ENCODE data around the gene FOXN3. TPM values are rescaled to one million over a fixed set of nuclear protein-coding genes. Genes with fewer than 3 reads are reported as not detected.

The FOXN3 gene
- total RNA-seq, 1 experiment from 2014 or later = 125 TPM

GRCh38 chr14:89340200-89341181 is 76.5 kb downstream of the FOXN3 start:
- TF ChIP-seq CTCF (conservative IDR thresholded peaks at IDR 0.05) = no peak
- no peaks in the 10 kb centered on the region for H3K23me2 ChIP-seq (ENCODE audit: insufficient read length, low read depth, low read length, poor library complexity, severe bottlenecking)
- Mint-ChIP-seq H3K9me3 (no peaks in the 10 kb centered on the region; a peak in 1 of 5 replicates), H3K27ac (peak overlapping the region; percentile 42 to 95 (median 89); a peak in 6 of 7 replicates), H3K4me3 (peak overlapping the region in 1 of 2 experiments; percentile 18; a peak in 1 of 5 replicates), H3K36me3 (ENCODE audit: insufficient read depth in 1 of 3, low read depth in 3 of 3) (peaks cover 20 to 27% (median 23%) of the 10 kb centered on the region in 3 experiments), H3K4me1 (peaks cover 73 to 82% of the 10 kb centered on the region in 2 experiments), H3K27me3 (ENCODE audit: low read depth) (no peaks in the 10 kb centered on the region; the same call in 1 of the 2 replicates)
- no peak overlapping the region for H3K18ac ChIP-seq (ENCODE audit: insufficient read length, low read depth, low read length)
- WGBS (ENCODE audit: extremely low coverage, insufficient read length, low lambda C conversion rate) = no CpG with 5 or more reads among the region's 12 CpGs
- H3K27me3 ChIP-seq (ENCODE audit: insufficient read depth, low read length) = no peaks in the 10 kb centered on the region
- no peaks in the 10 kb centered on the region for H3K79me1 ChIP-seq (ENCODE audit: insufficient read depth, low read depth, low read length, poor library complexity, severe bottlenecking)
- H2AFZ ChIP-seq (ENCODE audit: low read length) = no peak overlapping the region
- H4K5ac ChIP-seq (ENCODE audit: insufficient read length, low read depth, low read length) = no peak overlapping the region
- no peak overlapping the region for H4K8ac ChIP-seq (replicated peaks; ENCODE audit: insufficient read length, low read depth, low read length)
- H4K91ac ChIP-seq (ENCODE audit: insufficient read length, low read depth, low read length) = no peak overlapping the region
- H3K27ac ChIP-seq (ENCODE audit: insufficient read length, low read depth, low read length) = no peak overlapping the region
- no peaks in the 10 kb centered on the region for H4K20me1 ChIP-seq (ENCODE audit: control insufficient read depth, insufficient read depth, insufficient read length)
- H2BK20ac ChIP-seq (ENCODE audit: low read depth, low read length, poor library complexity, severe bottlenecking) = no peak overlapping the region
- H3K9ac ChIP-seq (ENCODE audit: extremely low read depth, insufficient read length, low read length) = peak overlapping the region; percentile 34
- no peak overlapping the region for H3K14ac ChIP-seq (ENCODE audit: insufficient read depth, low read length)
- no peaks in the 10 kb centered on the region for H3K9me3 ChIP-seq (ENCODE audit: control insufficient read depth, low read depth, low read length)
- H3K23ac ChIP-seq (ENCODE audit: insufficient read length, low read depth, low read length) = no peak overlapping the region
- no peak overlapping the region for H2BK5ac ChIP-seq (ENCODE audit: insufficient read length, low read length)
- H2BK12ac ChIP-seq (ENCODE audit: insufficient read length, low read depth, low read length) = no peak overlapping the region
- no peak overlapping the region for H2AK5ac ChIP-seq (ENCODE audit: insufficient read length, low read length)
- no peak overlapping the region for H3K4ac ChIP-seq (ENCODE audit: low read depth, low read length)
- H2BK120ac ChIP-seq (ENCODE audit: low read depth, low read length, poor library complexity, severe bottlenecking) = no peak overlapping the region
- no peak overlapping the region for H2BK15ac ChIP-seq (ENCODE audit: low read depth, low read length)
- H3K4me1 ChIP-seq (ENCODE audit: insufficient read depth, low read length) = peaks cover 25% of the 10 kb centered on the region
- no peak overlapping the region for H3K4me2 ChIP-seq (ENCODE audit: insufficient read depth, insufficient read length, low read length)
- H3T11ph ChIP-seq (ENCODE audit: low read length) = no peak overlapping the region
- H3K56ac ChIP-seq (ENCODE audit: insufficient read length, low read depth, low read length) = no peak overlapping the region
- H3K79me2 ChIP-seq (ENCODE audit: insufficient read depth, low read length) = peaks cover 17% of the 10 kb centered on the region; the same call in 1 of the 2 replicates
- DNase-seq = no peak
